AG04449 (cell line): ENCODE results near the gene UBN1.

Source experiments
- CTCF ChIA-PET: fragments of 350-600 bp; formaldehyde crosslinking; extraction: SDS; loops from one replicate; lab custom pipeline; 2021; ENCODE audit warnings: antibody characterized with exemption; lab: Yijun Ruan, JAX
- POLR2A ChIA-PET: fragments of 400-600, 350-600 bp; formaldehyde crosslinking; extraction: SDS; loops from one replicate; lab custom pipeline; 2020; ENCODE audit warnings: antibody characterized with exemption, inconsistent platforms; lab: Yijun Ruan, JAX
- DNase-seq: peaks from one replicate; pipeline ENCODE4 v3.0.0-alpha.2; 2010; ENCODE audit warnings: low read depth, low spot score
- H3K4me3 ChIP-seq: 2 replicates; pipeline ENCODE4 v1.5.1; 2011; ENCODE audit warnings: low read depth, mild to moderate bottlenecking, control low read depth, low read length
- CTCF ChIP-seq: IDR thresholded peaks from one replicate; pipeline ENCODE4 v1.5.1; 2011; ENCODE audit warnings: mild to moderate bottlenecking, moderate library complexity, low read length, control low read depth, inconsistent platforms; ENCODE audit not compliant: insufficient read depth; ENCODE audit errors: missing control alignments

The UBN1 gene

DNA sequence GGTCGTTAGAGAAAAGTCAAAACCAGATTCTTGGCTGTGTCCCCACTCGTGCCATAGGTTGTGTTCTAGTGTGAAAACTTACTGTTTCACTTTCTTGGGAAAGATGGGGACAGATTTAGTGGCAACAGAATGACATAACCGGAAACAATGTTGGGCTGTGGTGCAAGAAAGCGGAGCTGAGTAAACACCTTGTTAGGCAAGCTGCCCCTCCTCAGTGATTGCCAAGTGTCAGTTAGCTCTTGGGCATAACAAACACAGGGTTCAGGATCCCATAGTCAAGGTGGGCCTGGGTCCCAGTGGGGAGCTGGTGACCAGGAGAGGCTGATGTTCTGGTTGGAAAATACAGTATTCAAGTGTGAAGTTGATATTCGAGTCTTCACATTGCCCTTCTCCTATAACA lies 15.4 kb downstream of the UBN1 start:
- POLR2A ChIA-PET, result no interaction called here
- no peak for DNase-seq

GRCh38 chr16:4864728-4865127 lies 17.4 kb downstream of the UBN1 start:
- ChIA-PET CTCF (no interaction called here), POLR2A (no interaction called here)
- TF ChIP-seq CTCF, result no peak
- no peak overlapping the region for H3K4me3 ChIP-seq
- DNase-seq, result no peak

More for the DNA sequence above, 15.4 kb downstream of the UBN1 start:
- TF ChIP-seq CTCF, result no peak
- CTCF ChIA-PET, result interaction anchor here (1.0 to 2.6 kb wide), 2 partner anchors 14 to 93 kb away, joined by 3 to 9 read pairs; no protein-coding TSS in a partner anchor
- H3K4me3 ChIP-seq, result no peak overlapping the region

- no peak for DNase-seq
- ChIA-PET CTCF (no interaction called here), POLR2A (no interaction called here)
- TF ChIP-seq CTCF, result no peak
- H3K4me3 ChIP-seq, result no peak overlapping the region
Observed at GRCh38 chr16:4865231-4865860, 18.1 kb downstream of the UBN1 start.

- no peak for TF ChIP-seq CTCF
- no peak overlapping the region for H3K4me3 ChIP-seq
- ChIA-PET CTCF (interaction anchor here (3.4 kb wide), 1 partner anchor 90 kb away, joined by 13 read pairs; no protein-coding TSS in a partner anchor), POLR2A (interaction anchor here (0.6 kb wide), 1 partner anchor 94 kb away, joined by 4 read pairs; no protein-coding TSS in a partner anchor)
- no peak for DNase-seq
Observed at GRCh38 chr16:4866586-4866985, 19.3 kb downstream of the UBN1 start.

GRCh38 chr16:4868026-4868425 lies 20.7 kb downstream of the UBN1 start:
- no peak for TF ChIP-seq CTCF
- ChIA-PET CTCF (interaction anchor here (1.1 to 3.4 kb wide), 2 partner anchors 31 to 88 kb away, joined by 3 to 13 read pairs; no protein-coding TSS in a partner anchor), POLR2A (interaction anchor here (0.6 kb wide), 1 partner anchor 30 kb away, joined by 6 read pairs; no protein-coding TSS in a partner anchor)
- no peak overlapping the region for H3K4me3 ChIP-seq
- no peak for DNase-seq

- ChIA-PET CTCF (interaction anchor here (1.1 to 3.4 kb wide), 2 partner anchors 31 to 88 kb away, joined by 3 to 13 read pairs; no protein-coding TSS in a partner anchor), POLR2A (no interaction called here)
- TF ChIP-seq CTCF, result no peak
- no peak overlapping the region for H3K4me3 ChIP-seq
- DNase-seq, result no peak
Observed at GRCh38 chr16:4868535-4868934, 21.3 kb downstream of the UBN1 start.
